Stimulated activated CD4-positive, alpha-beta T cell treated with anti-CD3 and anti-CD28 coated beads, TNF-alpha, amount 100 ng/mL, for 1 hour (primary cell): Measurements from ENCODE around the gene EFNA4.
A peak's percentile ranks its signal among the peaks of the same experiment; 100 is the strongest.

Source experiments
- DNase-seq, 3 donors: peaks; one replicate each; pipeline ENCODE4 v3.0.0-alpha.2; 2020; ENCODE audit warnings: low read depth in 3 of 3, low spot score in 1 of 3

The EFNA4 gene

DNA sequence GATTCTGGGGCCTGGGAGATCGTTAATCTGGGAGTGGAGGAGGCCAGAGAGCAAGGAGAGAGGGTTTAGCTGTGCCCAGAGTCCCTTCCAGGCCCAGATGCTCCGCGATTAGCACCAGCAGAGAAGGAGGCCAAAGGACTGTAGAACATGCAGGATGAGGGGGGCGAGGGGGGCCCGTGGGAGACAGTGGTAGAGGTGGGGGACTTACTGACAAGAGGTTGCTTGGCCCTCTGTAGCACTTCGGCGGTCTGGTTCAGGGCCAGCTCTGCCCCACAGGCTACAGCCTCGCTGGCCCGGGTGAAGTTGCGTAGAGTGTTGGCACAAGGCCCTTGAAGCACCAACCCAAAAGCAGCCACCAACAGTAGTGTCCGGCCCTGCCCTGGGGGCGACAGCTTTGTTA is 30.7 kb upstream of the EFNA4 start:
- no peak for DNase-seq

DNA sequence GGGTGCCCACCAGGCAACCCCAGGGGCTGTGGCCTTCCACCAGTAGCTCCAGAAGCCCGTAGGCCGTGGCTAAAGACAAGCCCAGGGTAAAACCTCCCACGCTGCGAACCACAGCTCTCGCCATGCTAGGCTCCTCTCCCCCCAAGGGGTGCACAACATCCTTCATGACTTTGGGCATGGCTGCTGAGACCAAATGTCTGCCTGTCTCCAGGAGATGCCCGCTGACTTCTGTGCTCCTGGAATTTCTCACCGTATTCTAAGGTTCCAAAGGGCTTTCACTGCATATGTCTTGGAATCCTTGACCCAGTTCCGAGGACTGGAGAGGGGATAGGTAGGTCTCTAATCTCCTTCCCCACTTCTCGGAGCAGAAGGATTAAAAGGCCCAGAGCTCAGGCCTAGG is 30.0 kb upstream of the EFNA4 start, which contains the start of the genes DCST1 and DCST2:
Gene DCST1 (plus strand): TSS at position 301 of the 400 bp plus-strand sequence. CDS start 213 bp downstream, outside the sequence.
Gene DCST2 (minus strand): TSS at position 258 of the 400 bp plus-strand sequence. CDS start 80 bp downstream, at position 178.
- no peak for DNase-seq

GRCh38 chr1:155034318-155035208 is 29.0 kb upstream of the EFNA4 start:
- no peak for DNase-seq

GRCh38 chr1:155035936-155036335 is 27.6 kb upstream of the EFNA4 start:
- no peak for DNase-seq

- no peak for DNase-seq
Measured at GRCh38 chr1:155037043-155037442, 26.5 kb upstream of the EFNA4 start.

- no peak for DNase-seq
Measured at GRCh38 chr1:155037851-155038441, 25.6 kb upstream of the EFNA4 start.

GRCh38 chr1:155038602-155039307 is 24.8 kb upstream of the EFNA4 start:
- DNase-seq: no peak

GRCh38 chr1:155039308-155039669 is 24.3 kb upstream of the EFNA4 start:
- DNase-seq: no peak

DNA sequence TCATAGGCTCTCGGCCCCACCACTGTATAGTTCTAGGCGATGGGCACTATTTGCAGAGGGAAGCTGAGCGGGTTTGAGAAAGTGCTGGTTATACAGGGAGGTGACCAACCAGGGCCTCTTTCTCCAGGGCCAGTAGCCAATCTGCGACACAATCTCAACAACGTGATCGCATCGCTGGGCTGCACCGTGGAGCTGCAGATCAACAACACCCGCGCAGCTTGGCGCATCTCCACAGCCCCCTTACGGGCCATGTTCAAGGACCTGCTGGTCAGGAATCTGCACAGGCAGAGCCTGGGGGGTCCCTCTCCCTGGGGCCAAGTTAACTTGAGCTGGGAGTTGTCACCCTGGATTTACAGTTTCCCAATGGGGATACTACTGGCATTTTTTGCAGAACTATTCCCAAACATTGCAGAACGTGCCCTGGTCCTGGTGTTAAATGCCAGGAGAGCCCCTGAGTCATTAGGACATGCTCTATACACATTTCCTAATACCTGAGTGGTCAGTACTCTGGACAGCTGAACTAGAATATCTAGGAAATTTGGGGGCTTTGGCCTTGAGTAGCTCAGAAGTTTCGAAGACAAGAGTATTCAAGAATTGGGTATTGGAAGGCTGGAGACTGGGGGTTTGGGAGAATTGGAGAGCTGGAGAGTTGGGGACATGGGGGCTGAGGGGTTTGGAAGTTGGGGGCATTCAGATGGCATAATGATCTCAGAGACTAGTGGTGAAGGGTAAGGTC is 23.0 kb upstream of the EFNA4 start:
- DNase-seq: no peak

DNA sequence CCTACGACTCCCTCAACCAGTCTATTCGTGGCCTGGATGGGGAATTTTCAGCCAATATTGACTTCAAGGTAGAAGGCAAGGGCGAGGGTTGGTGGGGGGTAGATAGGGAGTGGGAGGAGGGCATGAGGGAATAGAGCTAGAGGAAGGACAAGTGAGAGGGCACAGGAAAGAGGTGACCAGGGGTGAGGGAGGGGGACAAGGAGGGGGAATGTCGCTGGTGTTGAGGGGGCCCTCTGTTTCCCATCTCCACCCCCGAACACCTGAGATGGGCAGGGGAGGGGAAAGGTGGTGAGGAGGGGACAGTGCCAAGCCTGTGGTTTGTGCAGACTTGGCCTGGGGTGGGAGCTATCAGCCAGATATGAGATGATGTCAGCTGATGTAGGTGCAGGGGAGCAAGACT is 20.8 kb upstream of the EFNA4 start:
- no peak for DNase-seq

DNA sequence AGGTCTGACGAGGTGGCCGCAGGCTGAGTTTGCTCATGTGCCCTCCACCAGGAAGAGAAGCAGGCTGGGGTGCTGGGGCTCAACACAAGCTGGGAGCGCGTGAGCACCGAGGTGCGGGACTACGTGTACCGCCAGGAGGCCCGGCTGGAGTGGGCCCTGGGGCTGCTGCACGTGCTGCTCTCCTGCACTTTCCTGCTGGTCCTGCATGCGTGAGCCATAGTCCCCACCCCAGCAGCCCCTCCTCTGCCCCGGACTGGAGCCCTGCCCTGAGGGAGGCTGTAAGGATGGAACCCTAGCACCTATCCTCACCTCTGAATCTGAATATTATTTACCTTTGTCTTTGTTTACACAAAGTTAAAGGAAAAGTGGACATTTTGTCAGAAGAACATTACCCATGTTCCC is 20.2 kb upstream of the EFNA4 start:
- no peak for DNase-seq

DNA sequence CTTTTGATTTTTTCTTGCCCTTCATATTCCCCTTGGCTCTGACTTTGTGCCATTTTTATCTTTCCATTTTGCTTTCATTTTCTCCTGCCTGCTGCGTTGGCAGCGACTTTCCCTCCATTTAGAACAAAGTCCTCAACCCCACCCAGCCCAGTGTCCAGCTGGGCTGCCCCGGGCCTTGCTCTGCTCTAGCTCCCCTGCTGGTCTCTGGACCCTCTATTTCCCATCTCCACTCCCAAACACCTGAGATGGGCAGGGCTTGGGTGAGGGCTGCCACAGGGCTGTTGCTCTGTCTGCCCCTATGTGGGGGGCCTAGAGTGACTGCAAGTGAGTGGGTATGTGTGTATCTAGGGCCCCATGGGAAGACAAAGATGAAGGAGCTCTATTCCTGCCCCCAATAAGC is 19.7 kb upstream of the EFNA4 start:
- no peak for DNase-seq

DNA sequence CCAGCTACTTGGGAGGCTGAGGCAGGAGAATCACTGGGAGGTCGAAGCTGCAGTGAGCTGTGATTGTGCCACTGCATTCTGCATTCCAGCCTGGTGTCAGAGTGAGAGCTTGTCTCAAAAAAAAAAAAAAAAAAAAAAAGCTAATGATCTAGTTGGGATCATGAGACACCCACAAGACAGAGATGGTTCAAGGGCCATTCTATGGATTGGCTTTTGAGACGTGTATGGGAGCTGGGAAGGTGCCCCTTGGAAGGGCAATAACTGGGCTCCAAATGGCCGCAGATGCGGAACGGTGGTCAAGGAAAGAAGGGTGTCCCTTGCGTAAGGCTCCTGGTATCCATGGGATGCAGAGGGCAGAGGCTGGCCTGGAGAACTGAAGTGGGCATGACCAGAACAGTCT is 19.2 kb upstream of the EFNA4 start:
- DNase-seq: no peak

GRCh38 chr1:155044812-155045657 is 18.5 kb upstream of the EFNA4 start:
- DNase-seq: peak in 1 of 3 donors; percentile 20

GRCh38 chr1:155048449-155049334 is 14.8 kb upstream of the EFNA4 start:
- no peak for DNase-seq

GRCh38 chr1:155049651-155050559 is 13.6 kb upstream of the EFNA4 start:
- DNase-seq: no peak

- peak; percentile 50 to 72 (median 65) for DNase-seq
Measured at GRCh38 chr1:155050560-155051341, 12.8 kb upstream of the EFNA4 start, which contains the start of gene ADAM15. Gene ADAM15 (plus strand): TSS chr1:155051316. CDS start chr1:155051387, 71 bp downstream.
